Vagina (tissue), 2 donors: Measurements from ENCODE around the gene FAM204A.

Experiments used
- POLR2A ChIP-seq, 2 donors: fragments of 450-650 bp; IDR thresholded peaks; one replicate each; pipeline ENCODE4 v1.6.1; 2017; ENCODE audit warnings: antibody characterized with exemption in 2 of 2, mild to moderate bottlenecking in 2 of 2, moderate library complexity in 2 of 2
- POLR2AphosphoS5 ChIP-seq, 2 donors: sonication (generic); formaldehyde crosslinking; IDR thresholded peaks; one replicate each; pipeline ENCODE4 v1.9.0; 2017; ENCODE audit warnings: antibody characterized with exemption in 2 of 2, mild to moderate bottlenecking in 2 of 2, low read depth in 1 of 2; ENCODE audit not compliant: insufficient read depth in 1 of 2

GRCh38 chr10:118277871-118278270 lies 64.3 kb downstream of the FAM204A start:
- TF ChIP-seq POLR2A (IDR thresholded peaks at IDR 0.05): no peak
- TF ChIP-seq POLR2AphosphoS5 (IDR thresholded peaks at IDR 0.05; ENCODE audit: insufficient read depth in 1 of 2, low read depth in 1 of 2): no peak
